GM21390 (cell line): ENCODE data around the gene LETMD1.
"Not testable (repeated sequence)": the region's sequence is repeated elsewhere in the genome, so short reads cannot be mapped to it uniquely, and the experiment has no call there.

Experiments
- ATAC-seq: cut with Tn5 transposase; IDR thresholded peaks from one replicate; pipeline ENCODE4 v1.9.1; 2021; ENCODE audit not compliant: unreplicated experiment

The LETMD1 gene

DNA sequence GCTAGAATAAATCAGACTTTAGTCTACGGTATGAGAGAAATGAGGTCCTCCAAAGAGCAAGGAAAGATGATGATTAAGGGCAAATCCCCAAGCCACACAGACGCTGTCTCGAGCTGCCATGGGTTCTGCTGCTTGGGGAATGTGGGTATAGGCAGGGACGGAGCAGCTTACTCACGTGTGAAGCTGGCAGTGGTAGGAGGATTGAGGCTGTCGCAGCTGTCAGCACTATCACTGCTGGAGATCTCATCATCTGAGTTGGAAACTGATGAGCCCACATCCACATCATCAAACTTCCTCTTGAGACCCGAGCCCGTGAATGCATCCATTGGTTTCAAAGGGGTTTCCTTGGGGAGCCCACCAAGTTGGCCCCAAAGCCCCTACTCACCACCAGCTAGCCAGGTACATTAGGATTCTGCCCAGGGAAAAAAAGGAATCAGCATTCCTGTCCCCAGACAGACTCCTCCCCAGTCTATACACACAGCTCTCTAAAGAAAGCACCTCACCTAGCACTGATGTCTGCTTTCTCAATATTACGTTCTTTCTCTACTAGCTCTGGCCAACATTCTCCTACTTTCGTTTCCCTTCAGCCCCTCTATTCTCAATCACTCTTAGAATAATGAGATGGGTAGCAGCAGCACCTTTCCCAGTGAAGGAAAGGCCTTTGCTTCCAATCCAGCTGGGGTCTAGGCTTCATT lies 28.3 kb downstream of the LETMD1 start:
- no peak for ATAC-seq

- ATAC-seq = no peak
Measured at GRCh38 chr12:51077930-51078329, 29.8 kb downstream of the LETMD1 start.

- not testable (repeated sequence) for ATAC-seq
Measured at GRCh38 chr12:51078346-51078745, 30.2 kb downstream of the LETMD1 start.

GRCh38 chr12:51078866-51079265 lies 30.7 kb downstream of the LETMD1 start:
- not testable (repeated sequence) for ATAC-seq

GRCh38 chr12:51080136-51080535 lies 32.0 kb downstream of the LETMD1 start:
- ATAC-seq = no peak

GRCh38 chr12:51081421-51081820 lies 33.3 kb downstream of the LETMD1 start:
- no peak for ATAC-seq

DNA sequence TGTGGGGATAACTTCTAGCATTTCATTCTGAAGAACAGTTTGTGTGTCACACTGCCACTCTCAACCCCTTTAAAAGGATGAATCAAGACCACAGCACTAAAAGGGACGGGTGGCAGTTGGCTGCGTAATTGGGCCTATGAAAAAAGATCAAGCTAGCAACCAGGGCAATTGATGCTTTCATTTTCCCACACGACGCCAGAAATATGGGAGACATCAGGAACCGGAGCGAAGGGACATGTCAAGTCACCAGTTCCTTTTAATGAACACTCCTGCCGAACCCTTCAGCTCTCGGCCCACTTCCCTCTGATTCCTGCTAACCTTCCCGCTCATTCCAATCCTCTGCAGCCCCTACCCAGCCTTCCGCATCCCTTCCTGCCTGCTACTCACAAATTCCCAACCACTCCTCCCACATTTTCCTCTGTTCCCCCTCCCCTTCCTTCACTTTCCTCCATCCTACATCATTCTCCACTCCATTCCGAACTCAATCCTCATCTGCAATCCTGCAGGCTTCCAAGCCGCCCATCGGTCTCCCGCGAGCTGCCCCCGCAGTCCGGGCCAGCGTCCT lies 34.5 kb downstream of the LETMD1 start:
- peak; percentile 12 for ATAC-seq

DNA sequence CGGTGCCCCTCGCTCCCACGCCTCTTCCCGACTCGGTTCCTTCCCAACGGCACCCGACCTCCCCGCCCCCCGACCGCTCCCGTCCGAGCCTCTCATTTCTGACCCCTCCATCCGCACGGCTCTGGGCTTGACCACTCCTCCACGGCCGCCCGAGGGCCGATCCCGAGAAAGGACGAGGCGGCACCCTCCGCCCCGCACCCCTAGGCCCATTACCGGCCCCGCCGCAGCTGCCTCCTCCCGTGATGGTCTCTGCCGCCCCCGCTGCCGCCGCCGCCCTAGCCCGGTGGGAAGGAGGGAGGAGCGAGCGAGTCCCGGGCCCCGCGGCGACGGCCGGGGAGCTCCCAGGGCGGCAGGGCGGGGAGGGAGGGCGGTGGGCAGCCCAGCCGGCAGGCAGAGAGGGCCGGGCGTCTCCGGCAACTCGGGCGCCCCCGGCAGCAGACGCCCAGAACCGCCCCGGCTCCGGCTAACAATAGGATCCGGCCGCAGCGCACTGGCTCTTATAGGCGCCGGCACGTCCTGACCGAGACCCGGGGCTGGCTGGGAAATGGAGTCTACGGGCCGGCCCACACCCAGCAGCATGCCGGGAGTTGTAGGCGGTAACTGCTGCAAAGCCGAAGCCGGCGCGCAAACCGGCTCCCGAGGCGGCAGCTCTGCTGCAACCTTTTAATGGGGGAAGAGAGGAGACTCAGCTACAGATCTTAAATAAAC lies 35.2 kb downstream of the LETMD1 start, which contains the start of gene CSRNP2:
TSS of gene CSRNP2 (minus strand) at position 471 of the 708 bp plus-strand sequence. CDS start 7,035 bp downstream, outside the sequence.
- peak; percentile 98 for ATAC-seq

- no peak for ATAC-seq
Measured at GRCh38 chr12:51085757-51086156, 37.6 kb downstream of the LETMD1 start.

DNA sequence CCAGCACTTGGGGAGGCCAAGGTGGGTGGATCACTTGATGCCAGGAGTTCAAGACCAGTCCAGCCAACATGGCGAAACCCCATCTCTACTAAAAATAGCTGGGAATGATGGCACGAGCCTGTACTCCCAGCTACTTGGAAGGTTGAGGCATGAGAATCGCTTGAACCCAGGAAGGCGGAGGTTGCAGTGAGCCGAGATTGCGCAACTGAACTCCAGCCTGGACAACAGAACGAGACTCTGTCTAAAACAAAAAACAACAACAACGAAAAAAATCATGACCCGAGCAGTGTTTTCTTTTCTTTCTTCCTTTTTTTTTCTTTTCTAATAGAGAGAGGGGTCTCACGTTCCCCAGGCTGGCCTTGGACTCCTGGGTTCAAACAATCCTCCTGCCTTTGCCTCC lies 38.8 kb downstream of the LETMD1 start:
- no peak for ATAC-seq

GRCh38 chr12:51087818-51088217 lies 39.7 kb downstream of the LETMD1 start:
- no peak for ATAC-seq

DNA sequence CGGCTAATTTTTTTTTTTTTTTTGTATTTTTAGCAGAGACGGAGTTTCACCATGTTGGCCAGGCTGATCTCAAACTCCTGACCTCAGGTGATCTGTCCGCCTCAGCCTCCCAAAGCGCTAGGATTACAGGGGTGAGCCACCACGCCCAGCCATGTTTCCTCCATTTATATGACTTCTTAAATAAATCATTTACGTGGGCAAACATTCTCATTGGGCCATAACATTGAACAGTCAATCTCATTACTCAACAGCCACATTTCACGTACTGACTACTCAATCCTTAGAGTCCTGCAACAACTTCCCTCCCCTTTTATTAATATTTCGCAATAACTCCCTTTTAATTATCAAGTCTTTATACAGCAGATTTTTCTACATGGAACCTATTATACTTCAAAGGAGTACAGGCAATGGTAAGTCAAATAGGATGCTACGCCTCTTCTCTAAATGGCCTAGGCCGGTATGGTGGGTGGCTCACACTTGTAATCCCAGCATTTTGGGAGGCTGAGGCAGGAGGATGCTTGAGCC lies 42.6 kb downstream of the LETMD1 start:
- no peak for ATAC-seq

DNA sequence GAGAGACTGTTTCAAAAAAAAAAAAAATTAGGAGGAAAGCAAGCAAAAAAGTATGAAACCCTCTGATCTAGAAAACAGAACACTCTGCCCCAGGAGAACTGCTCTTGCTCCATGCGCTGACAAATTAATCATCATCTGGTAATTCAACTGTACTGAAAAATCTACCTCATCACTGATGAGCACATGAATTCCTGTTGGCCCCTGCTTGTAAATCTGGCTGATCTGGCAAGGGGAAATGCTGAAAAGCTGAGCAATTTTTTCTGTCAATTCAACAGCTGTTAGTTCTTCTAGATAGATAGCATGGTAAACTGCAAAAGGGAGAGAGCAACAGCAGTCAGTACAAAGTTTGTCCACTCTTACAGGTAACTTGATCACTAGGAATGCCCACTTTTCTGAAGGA lies 50.5 kb downstream of the LETMD1 start:
- no peak for ATAC-seq

GRCh38 chr12:51103977-51104376 lies 55.9 kb downstream of the LETMD1 start:
- ATAC-seq = no peak

GRCh38 chr12:51108136-51108535 lies 60.0 kb downstream of the LETMD1 start:
- ATAC-seq = no peak
